OCI-LY3 (cell line): ENCODE measurements around the gene GRAP.

Experiments
- EZH2phosphoT487 ChIP-seq: fragments of 200-600 bp; shearing (Covaris generic); IDR thresholded peaks from 2 replicates; pipeline ENCODE4 v1.6.1; 2018; ENCODE audit warnings: antibody characterized with exemption, mixed run types, low read depth
- TF ChIP-seq, protein P1 (sequence below): fragments of 200-600, 300-600 bp; sonication (generic); IDR thresholded peaks from 2 replicates; pipeline ENCODE4 v1.5.1; 2014; ENCODE audit warnings: antibody characterized with exemption, low read length, low read depth

- TF ChIP-seq, protein P1, sequence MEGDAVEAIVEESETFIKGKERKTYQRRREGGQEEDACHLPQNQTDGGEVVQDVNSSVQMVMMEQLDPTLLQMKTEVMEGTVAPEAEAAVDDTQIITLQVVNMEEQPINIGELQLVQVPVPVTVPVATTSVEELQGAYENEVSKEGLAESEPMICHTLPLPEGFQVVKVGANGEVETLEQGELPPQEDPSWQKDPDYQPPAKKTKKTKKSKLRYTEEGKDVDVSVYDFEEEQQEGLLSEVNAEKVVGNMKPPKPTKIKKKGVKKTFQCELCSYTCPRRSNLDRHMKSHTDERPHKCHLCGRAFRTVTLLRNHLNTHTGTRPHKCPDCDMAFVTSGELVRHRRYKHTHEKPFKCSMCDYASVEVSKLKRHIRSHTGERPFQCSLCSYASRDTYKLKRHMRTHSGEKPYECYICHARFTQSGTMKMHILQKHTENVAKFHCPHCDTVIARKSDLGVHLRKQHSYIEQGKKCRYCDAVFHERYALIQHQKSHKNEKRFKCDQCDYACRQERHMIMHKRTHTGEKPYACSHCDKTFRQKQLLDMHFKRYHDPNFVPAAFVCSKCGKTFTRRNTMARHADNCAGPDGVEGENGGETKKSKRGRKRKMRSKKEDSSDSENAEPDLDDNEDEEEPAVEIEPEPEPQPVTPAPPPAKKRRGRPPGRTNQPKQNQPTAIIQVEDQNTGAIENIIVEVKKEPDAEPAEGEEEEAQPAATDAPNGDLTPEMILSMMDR, result no peak
- no peak for TF ChIP-seq EZH2phosphoT487
Observed at GRCh38 chr17:19017804-19018599, 28.8 kb downstream of the GRAP start.
